NB4 (cell line): Measurements from ENCODE around the gene HDAC4.

Source experiments
- POLR2A ChIP-seq: IDR thresholded peaks from 2 replicates; pipeline ENCODE4 v1.6.1; 2011; ENCODE audit warnings: mild to moderate bottlenecking; ENCODE audit not compliant: insufficient read length; ENCODE audit errors: extremely low read depth
- TF ChIP-seq, protein P1 (sequence below): IDR thresholded peaks from one replicate; pipeline ENCODE4 v1.5.1; 2012; ENCODE audit warnings: low read depth, low read length
- TF ChIP-seq, protein P2 (sequence below): IDR thresholded peaks from 2 replicates; pipeline ENCODE4 v1.6.1; 2011; ENCODE audit warnings: low read depth, low read length

DNA sequence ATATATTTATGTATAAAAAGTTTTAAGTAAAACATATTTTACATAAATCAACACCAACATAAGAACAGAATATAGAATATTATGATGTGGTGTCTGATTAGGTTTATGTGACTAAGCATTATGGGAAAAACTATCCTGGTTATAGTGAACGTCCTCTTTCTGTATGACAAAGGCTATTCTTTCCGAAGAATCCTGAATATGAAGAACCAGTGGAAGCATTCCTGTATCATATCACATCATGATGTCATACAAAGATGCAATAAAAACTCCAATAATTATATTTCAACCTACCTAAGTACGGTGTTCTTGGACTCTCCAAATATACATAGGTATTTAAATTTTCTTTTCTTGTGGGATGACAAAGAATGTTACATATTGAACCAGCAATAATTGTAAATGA lies 37.5 kb upstream of the HDAC4 start:
- TF ChIP-seq, protein P1, sequence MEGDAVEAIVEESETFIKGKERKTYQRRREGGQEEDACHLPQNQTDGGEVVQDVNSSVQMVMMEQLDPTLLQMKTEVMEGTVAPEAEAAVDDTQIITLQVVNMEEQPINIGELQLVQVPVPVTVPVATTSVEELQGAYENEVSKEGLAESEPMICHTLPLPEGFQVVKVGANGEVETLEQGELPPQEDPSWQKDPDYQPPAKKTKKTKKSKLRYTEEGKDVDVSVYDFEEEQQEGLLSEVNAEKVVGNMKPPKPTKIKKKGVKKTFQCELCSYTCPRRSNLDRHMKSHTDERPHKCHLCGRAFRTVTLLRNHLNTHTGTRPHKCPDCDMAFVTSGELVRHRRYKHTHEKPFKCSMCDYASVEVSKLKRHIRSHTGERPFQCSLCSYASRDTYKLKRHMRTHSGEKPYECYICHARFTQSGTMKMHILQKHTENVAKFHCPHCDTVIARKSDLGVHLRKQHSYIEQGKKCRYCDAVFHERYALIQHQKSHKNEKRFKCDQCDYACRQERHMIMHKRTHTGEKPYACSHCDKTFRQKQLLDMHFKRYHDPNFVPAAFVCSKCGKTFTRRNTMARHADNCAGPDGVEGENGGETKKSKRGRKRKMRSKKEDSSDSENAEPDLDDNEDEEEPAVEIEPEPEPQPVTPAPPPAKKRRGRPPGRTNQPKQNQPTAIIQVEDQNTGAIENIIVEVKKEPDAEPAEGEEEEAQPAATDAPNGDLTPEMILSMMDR: no peak
- TF ChIP-seq, protein P2, sequence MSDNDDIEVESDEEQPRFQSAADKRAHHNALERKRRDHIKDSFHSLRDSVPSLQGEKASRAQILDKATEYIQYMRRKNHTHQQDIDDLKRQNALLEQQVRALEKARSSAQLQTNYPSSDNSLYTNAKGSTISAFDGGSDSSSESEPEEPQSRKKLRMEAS: no peak
- no peak for TF ChIP-seq POLR2A
